ENCODE data around the gene CD300LB.

Gene CD300LB

DNA sequence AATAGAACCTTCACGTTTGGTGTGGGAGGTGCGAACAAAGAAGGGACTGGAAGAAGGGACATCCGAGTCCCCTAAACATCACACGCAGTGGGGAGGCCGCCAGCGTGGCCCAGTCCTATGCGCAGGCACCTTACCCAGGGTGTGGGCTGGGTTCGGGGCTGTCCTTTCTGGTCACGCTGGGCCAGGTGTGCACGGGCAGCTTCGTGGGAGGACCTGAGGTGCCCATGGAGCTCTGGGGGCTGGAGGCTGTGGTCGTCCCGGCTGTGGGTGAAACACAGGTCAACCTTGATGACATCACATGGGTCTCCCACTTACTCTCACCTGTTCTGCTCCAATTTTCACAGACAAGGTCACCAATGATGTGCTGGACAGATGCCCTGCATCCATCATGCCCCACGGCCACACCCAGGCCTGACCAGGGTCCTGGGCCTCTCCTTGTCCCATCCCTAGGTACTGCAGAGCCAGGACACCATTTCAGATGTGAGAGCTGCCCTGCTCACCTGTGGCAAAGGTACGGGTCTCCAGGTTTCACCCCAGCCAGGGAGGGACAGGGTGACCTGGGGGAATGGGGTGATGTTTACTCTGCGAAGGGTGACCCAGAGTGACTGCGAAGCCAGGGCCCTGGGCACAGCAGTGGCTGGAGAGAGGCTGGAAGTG is 11.6 kb upstream of the CD300LB start:
- TF ChIP-seq CTCF (IDR thresholded peaks at IDR 0.05; ENCODE audit: low read depth, low read length, missing control alignments): no peak
- no peak overlapping the region for H3K4me3 ChIP-seq (ENCODE audit: low read depth, low read length)
- in situ Hi-C loops (cut with HindIII; ENCODE audit: low pct_ligation_motif_present, low sequenced_read_pairs): no loop called here
- no peak for DNase-seq
- H3K36me3 ChIP-seq (replicated peaks): no peaks in the 10 kb centered on the region
- H3K27ac ChIP-seq: no peak overlapping the region
- H3K27me3 ChIP-seq (replicated peaks): no peaks in the 10 kb centered on the region

GRCh38 chr17:74542166-74542565 is 10.9 kb upstream of the CD300LB start:
- no peak overlapping the region for H3K4me3 ChIP-seq (ENCODE audit: low read depth, low read length)
- H3K36me3 ChIP-seq (replicated peaks): no peaks in the 10 kb centered on the region
- no peaks in the 10 kb centered on the region for H3K27me3 ChIP-seq (replicated peaks)
- no peak for DNase-seq
- TF ChIP-seq CTCF (IDR thresholded peaks at IDR 0.05; ENCODE audit: low read depth, low read length, missing control alignments): no peak
- in situ Hi-C loops (cut with HindIII; ENCODE audit: low pct_ligation_motif_present, low sequenced_read_pairs): no loop called here
- H3K27ac ChIP-seq: no peak overlapping the region

GRCh38 chr17:74541176-74542111 is 10.2 kb upstream of the CD300LB start:
- Histone ChIP-seq H3K4me3 (ENCODE audit: low read depth, low read length) (no peak overlapping the region), H3K27me3 (replicated peaks) (no peaks in the 10 kb centered on the region), H3K36me3 (replicated peaks) (no peaks in the 10 kb centered on the region), H3K27ac (no peak overlapping the region)
- in situ Hi-C loops (cut with HindIII; ENCODE audit: low pct_ligation_motif_present, low sequenced_read_pairs): no loop called here
- TF ChIP-seq CTCF (IDR thresholded peaks at IDR 0.05; ENCODE audit: low read depth, low read length, missing control alignments): no peak
- no peak for DNase-seq

DNA sequence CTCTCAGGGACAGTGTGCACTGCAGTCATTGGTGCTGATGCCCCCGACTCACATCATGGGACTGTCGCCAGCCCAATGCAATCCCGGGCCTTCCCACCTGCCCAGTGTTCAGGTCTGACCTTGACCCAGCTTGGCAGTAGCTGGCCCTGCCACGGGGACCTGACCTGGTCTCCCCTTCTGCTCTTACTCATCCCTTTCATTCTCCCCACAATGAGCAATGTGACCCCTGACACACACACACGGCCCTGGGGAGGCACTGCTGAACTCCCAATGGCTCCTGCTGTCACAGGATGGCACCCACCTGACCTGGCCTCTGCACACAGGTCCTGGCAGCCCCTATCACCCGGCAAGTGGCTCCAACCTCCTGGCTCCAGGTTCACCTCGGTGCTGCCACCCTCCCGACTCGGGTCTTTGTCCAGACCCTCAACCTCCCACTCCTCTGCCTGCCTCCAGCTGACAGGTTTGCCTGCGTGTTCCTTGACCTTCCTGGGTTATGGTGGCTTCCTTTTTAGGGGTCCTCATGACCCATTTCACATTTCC is 8.1 kb upstream of the CD300LB start:
- Histone ChIP-seq H3K27me3 (replicated peaks) (no peaks in the 10 kb centered on the region), H3K36me3 (replicated peaks) (no peaks in the 10 kb centered on the region), H3K27ac (no peak overlapping the region), H3K4me3 (ENCODE audit: low read depth, low read length) (no peak overlapping the region)
- no peak for DNase-seq
- no peak for TF ChIP-seq CTCF (IDR thresholded peaks at IDR 0.05; ENCODE audit: low read depth, low read length, missing control alignments)
- in situ Hi-C loops (cut with HindIII; ENCODE audit: low pct_ligation_motif_present, low sequenced_read_pairs): no loop called here

- H3K27me3 ChIP-seq (replicated peaks): no peaks in the 10 kb centered on the region
- DNase-seq: no peak
- H3K27ac ChIP-seq: no peak overlapping the region
- H3K4me3 ChIP-seq (ENCODE audit: low read depth, low read length): no peak overlapping the region
- in situ Hi-C loops (cut with HindIII; ENCODE audit: low pct_ligation_motif_present, low sequenced_read_pairs): no loop called here
- H3K36me3 ChIP-seq (replicated peaks): no peaks in the 10 kb centered on the region
- TF ChIP-seq CTCF (IDR thresholded peaks at IDR 0.05; ENCODE audit: low read depth, low read length, missing control alignments): no peak
These were observed 5.6 kb upstream of the CD300LB start for GRCh38 chr17:74536890-74537289.

Measured in brain microvascular endothelial cell (primary cell).